ENCODE data around the gene MUTYH.

- TF ChIP-seq CTCF (conservative IDR thresholded peaks at IDR 0.05; ENCODE audit: low read depth, low read length) (peak; percentile 77), EZH2 (IDR thresholded peaks at IDR 0.05; ENCODE audit: borderline replicate concordance, low read depth, low read length, poor library complexity, severe bottlenecking) (no peak)
Measured at GRCh38 chr1:45359882-45360513, 19.8 kb upstream of the MUTYH start.

Data from A673 (cell line).